ENCODE data around the gene SKI. TPM values are rescaled to one million over a fixed set of nuclear protein-coding genes. Genes with fewer than 3 reads are reported as not detected.
"Not testable (repeated sequence)": the region's sequence is repeated elsewhere in the genome, so short reads cannot be mapped to it uniquely, and the experiment has no call there.

Gene SKI
- total RNA-seq, 2 donors from 2014 or later = 46.2 to 114 TPM

- intact Hi-C loops (cut with DNase I) = no loop called here
Observed at GRCh38 chr1:2330035-2330434, 101.9 kb downstream of the SKI start.

GRCh38 chr1:2330519-2331199 is 102.5 kb downstream of the SKI start:
- no peaks in the 10 kb centered on the region for H3K9me3 ChIP-seq
- no peak for TF ChIP-seq POLR2A (IDR thresholded peaks at IDR 0.05)
- peak; percentile 52 for TF ChIP-seq POLR2AphosphoS5 (IDR thresholded peaks at IDR 0.05)
- no peak for TF ChIP-seq CTCF (IDR thresholded peaks at IDR 0.05)
- no peaks in the 10 kb centered on the region for H3K36me3 ChIP-seq
- intact Hi-C loops (cut with DNase I) = no loop called here
- peak overlapping the region; percentile 10 to 20 for H3K27ac ChIP-seq
- no peaks in the 10 kb centered on the region for H3K27me3 ChIP-seq (replicated peaks; ENCODE audit: insufficient read depth)
- peaks cover 8% of the 10 kb centered on the region for H3K4me1 ChIP-seq (replicated peaks)
- H3K4me3 ChIP-seq = no peak overlapping the region
- WGBS = 31% methylated on average over 30 of the region's 31 CpGs
- DNase-seq (ENCODE audit: low spot score) = no peak

More at GRCh38 chr1:2330035-2330434, 101.9 kb downstream of the SKI start:
- no peak overlapping the region for H3K4me3 ChIP-seq
- peaks cover 2% of the 10 kb centered on the region for H3K4me1 ChIP-seq (replicated peaks)
- TF ChIP-seq POLR2A (IDR thresholded peaks at IDR 0.05) (no peak), CTCF (IDR thresholded peaks at IDR 0.05) (no peak), POLR2AphosphoS5 (IDR thresholded peaks at IDR 0.05) (no peak)
- H3K27ac ChIP-seq = peak overlapping the region; percentile 10 to 20
- DNase-seq (ENCODE audit: low spot score) = no peak
- H3K36me3 ChIP-seq = no peaks in the 10 kb centered on the region
- no peaks in the 10 kb centered on the region for H3K27me3 ChIP-seq (replicated peaks; ENCODE audit: insufficient read depth)
- WGBS = 89% methylated on average over 12 of the region's 12 CpGs
- H3K9me3 ChIP-seq = no peaks in the 10 kb centered on the region

- TF ChIP-seq CTCF (IDR thresholded peaks at IDR 0.05) = no peak
- TF ChIP-seq POLR2AphosphoS5 (IDR thresholded peaks at IDR 0.05) = no peak
- TF ChIP-seq POLR2A (IDR thresholded peaks at IDR 0.05) = no peak
Observed at GRCh38 chr1:2331200-2331544, 103.1 kb downstream of the SKI start.

GRCh38 chr1:2331580-2331979 is 103.5 kb downstream of the SKI start:
- intact Hi-C loops (cut with DNase I); DNase-seq (ENCODE audit: low spot score); H3K36me3 ChIP-seq; H3K9me3 ChIP-seq; H3K4me1 ChIP-seq (replicated peaks); H3K27me3 ChIP-seq (replicated peaks; ENCODE audit: insufficient read depth); H3K4me3 ChIP-seq: not testable (repeated sequence)
- WGBS = 93% methylated on average over 33 of the region's 33 CpGs
- H3K27ac ChIP-seq = peak overlapping the region in 1 of 2 donors; percentile 20

More at GRCh38 chr1:2331200-2331544, 103.1 kb downstream of the SKI start:
- WGBS = 62% methylated on average over 11 of the region's 11 CpGs
- H3K27me3 ChIP-seq (replicated peaks; ENCODE audit: insufficient read depth) = no peaks in the 10 kb centered on the region
- H3K9me3 ChIP-seq = no peaks in the 10 kb centered on the region
- no peaks in the 10 kb centered on the region for H3K36me3 ChIP-seq
- no peak overlapping the region for H3K4me3 ChIP-seq
- H3K27ac ChIP-seq = peak overlapping the region; percentile 10 to 20
- intact Hi-C loops (cut with DNase I) = no loop called here
- no peak for DNase-seq (ENCODE audit: low spot score)
- H3K4me1 ChIP-seq (replicated peaks) = peaks cover 9% of the 10 kb centered on the region

GRCh38 chr1:2334366-2334765 is 106.2 kb downstream of the SKI start:
- TF ChIP-seq POLR2AphosphoS5 (IDR thresholded peaks at IDR 0.05) = no peak
- no peak for TF ChIP-seq POLR2A (IDR thresholded peaks at IDR 0.05)
- no peak for TF ChIP-seq CTCF (IDR thresholded peaks at IDR 0.05)
- no peaks in the 10 kb centered on the region for H3K9me3 ChIP-seq
- no peaks in the 10 kb centered on the region for H3K27me3 ChIP-seq (replicated peaks; ENCODE audit: insufficient read depth)
- WGBS = 56% methylated on average over 21 of the region's 21 CpGs
- no peak overlapping the region for H3K4me3 ChIP-seq
- intact Hi-C loops (cut with DNase I) = no loop called here
- no peak for DNase-seq (ENCODE audit: low spot score)
- no peaks in the 10 kb centered on the region for H3K36me3 ChIP-seq
- H3K4me1 ChIP-seq (replicated peaks) = peaks cover 9% of the 10 kb centered on the region
- H3K27ac ChIP-seq = peak overlapping the region; percentile 59 to 65

Measured in prostate gland (tissue), 2 donors.